Tibial nerve (tissue), 4 donors: ENCODE data around the gene PARP2.

Experiments
- CTCF ChIP-seq, 5 experiments: fragments of 200-600 bp in 3 of 5; fragments of 450-650 bp in 2 of 5; sonication (generic) in 3 of 5; IDR thresholded peaks; one replicate each; pipeline ENCODE4 v1.5.1; 2016 to 2019; ENCODE audit warnings: antibody characterized with exemption in 5 of 5, mild to moderate bottlenecking in 3 of 5, moderate library complexity in 2 of 5
- EP300 ChIP-seq, 2 donors: sonication (generic); formaldehyde crosslinking; IDR thresholded peaks; one replicate each; pipeline ENCODE4 v1.6.1; 2017; ENCODE audit warnings: antibody characterized with exemption in 2 of 2, mild to moderate bottlenecking in 1 of 2
- POLR2A ChIP-seq, 2 donors: fragments of 450-650 bp; IDR thresholded peaks; one replicate each; pipeline ENCODE4 v1.6.1; 2017; ENCODE audit warnings: antibody characterized with exemption in 2 of 2, mild to moderate bottlenecking in 2 of 2, moderate library complexity in 2 of 2

DNA sequence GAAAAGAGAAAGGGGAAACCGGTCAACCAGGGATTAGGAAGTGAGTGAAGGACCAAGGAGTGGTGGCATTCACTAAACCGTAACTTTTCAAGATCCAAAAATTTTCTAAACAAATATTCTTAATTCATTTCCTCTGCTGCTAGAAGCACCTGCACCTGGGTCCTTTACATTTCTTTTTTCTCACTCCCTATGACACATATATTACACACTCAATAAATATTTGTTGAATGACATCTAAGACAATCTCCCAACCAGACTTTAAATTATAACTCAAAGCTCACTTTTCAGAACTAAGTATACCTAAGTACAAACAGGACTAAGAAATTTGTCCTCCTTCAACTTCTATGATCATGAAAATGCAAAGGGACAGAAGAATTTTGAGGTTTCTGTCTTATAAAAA lies 48.8 kb upstream of the PARP2 start:
- TF ChIP-seq CTCF (IDR thresholded peaks at IDR 0.05) (no peak), POLR2A (IDR thresholded peaks at IDR 0.05) (no peak), EP300 (IDR thresholded peaks at IDR 0.05) (no peak)
